NT2/D1 (cell line): Measurements from ENCODE around the gene NR0B2.

ENCODE experiments used
- SUZ12 ChIP-seq: IDR thresholded peaks from 2 replicates; pipeline ENCODE4 v1.6.1; 2011; ENCODE audit not compliant: insufficient read length, insufficient read depth; ENCODE audit errors: extremely low read depth
- ZNF274 ChIP-seq: IDR thresholded peaks from 2 replicates; pipeline ENCODE4 v1.6.1; 2011; ENCODE audit warnings: mild to moderate bottlenecking, low read depth, low read length

DNA sequence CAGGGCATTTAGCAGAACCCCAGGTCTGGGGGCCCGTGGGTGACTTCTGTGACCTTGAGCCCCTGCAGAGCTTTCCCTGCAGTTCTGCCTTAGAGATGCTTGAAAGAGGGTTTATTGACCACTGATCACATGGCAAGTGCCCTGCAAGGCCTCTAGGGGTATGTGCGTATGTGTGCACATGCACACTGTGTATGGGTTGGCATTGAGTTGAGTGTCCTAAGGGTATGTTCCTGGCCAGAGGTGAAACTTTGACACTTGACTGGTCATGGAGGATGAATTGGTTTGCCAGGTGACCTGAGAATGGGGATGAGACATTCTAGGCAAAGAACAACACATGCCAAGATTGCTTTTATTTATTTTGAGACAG is 24.9 kb upstream of the NR0B2 start:
- TF ChIP-seq SUZ12: no peak
- no peak for TF ChIP-seq ZNF274
